ENCODE measurements around the gene CHMP1B.

CHMP1B gene

GRCh38 chr18:11834772-11835171 lies 16.4 kb upstream of the CHMP1B start:
- no peak overlapping the region for H3K4me3 ChIP-seq (ENCODE audit: low read depth, low read length)
- no peak for TF ChIP-seq CTCF (IDR thresholded peaks at IDR 0.05; ENCODE audit: control insufficient read depth, extremely low read depth, insufficient read depth)
- no peak for DNase-seq (ENCODE audit: low read depth)

GRCh38 chr18:11839556-11839955 lies 11.7 kb upstream of the CHMP1B start:
- DNase-seq (ENCODE audit: low read depth): no peak
- no peak for TF ChIP-seq CTCF (IDR thresholded peaks at IDR 0.05; ENCODE audit: control insufficient read depth, extremely low read depth, insufficient read depth)
- H3K4me3 ChIP-seq (ENCODE audit: low read depth, low read length): no peak overlapping the region

- no peak for TF ChIP-seq CTCF (IDR thresholded peaks at IDR 0.05; ENCODE audit: control insufficient read depth, extremely low read depth, insufficient read depth)
- DNase-seq (ENCODE audit: low read depth): no peak
These were observed 10.7 kb upstream of the CHMP1B start for GRCh38 chr18:11840493-11840892.

GRCh38 chr18:11842562-11842961 lies 8.7 kb upstream of the CHMP1B start:
- no peak overlapping the region for H3K4me3 ChIP-seq (ENCODE audit: low read depth, low read length)
- no peak for TF ChIP-seq CTCF (IDR thresholded peaks at IDR 0.05; ENCODE audit: control insufficient read depth, extremely low read depth, insufficient read depth)
- no peak for DNase-seq (ENCODE audit: low read depth)

More at GRCh38 chr18:11840493-11840892, 10.7 kb upstream of the CHMP1B start:
- no peak overlapping the region for H3K4me3 ChIP-seq (ENCODE audit: low read depth, low read length)

GRCh38 chr18:11844436-11844835 lies 6.8 kb upstream of the CHMP1B start:
- TF ChIP-seq CTCF (IDR thresholded peaks at IDR 0.05; ENCODE audit: control insufficient read depth, extremely low read depth, insufficient read depth): no peak
- DNase-seq (ENCODE audit: low read depth): no peak
- no peak overlapping the region for H3K4me3 ChIP-seq (ENCODE audit: low read depth, low read length)

- H3K4me3 ChIP-seq (ENCODE audit: low read depth, low read length): no peak overlapping the region
- DNase-seq (ENCODE audit: low read depth): no peak
- no peak for TF ChIP-seq CTCF (IDR thresholded peaks at IDR 0.05; ENCODE audit: control insufficient read depth, extremely low read depth, insufficient read depth)
These were observed 5.6 kb upstream of the CHMP1B start for GRCh38 chr18:11845654-11846053.

- no peak for DNase-seq (ENCODE audit: low read depth)
- no peak for TF ChIP-seq CTCF (IDR thresholded peaks at IDR 0.05; ENCODE audit: control insufficient read depth, extremely low read depth, insufficient read depth)
These were observed 3.4 kb upstream of the CHMP1B start for GRCh38 chr18:11847811-11848210.

More at GRCh38 chr18:11847811-11848210, 3.4 kb upstream of the CHMP1B start:
- no peak overlapping the region for H3K4me3 ChIP-seq (ENCODE audit: low read depth, low read length)
